ENCODE results near the gene RNU7-1. TPM values are rescaled to one million over a fixed set of nuclear protein-coding genes. Genes with fewer than 3 reads are reported as not detected.

RNU7-1 gene
- total and polyA plus RNA-seq, 10 of the 15 experiments (the other 5 are each of a cell fraction or from before 2014, with no cell fraction given), result not detected

DNA sequence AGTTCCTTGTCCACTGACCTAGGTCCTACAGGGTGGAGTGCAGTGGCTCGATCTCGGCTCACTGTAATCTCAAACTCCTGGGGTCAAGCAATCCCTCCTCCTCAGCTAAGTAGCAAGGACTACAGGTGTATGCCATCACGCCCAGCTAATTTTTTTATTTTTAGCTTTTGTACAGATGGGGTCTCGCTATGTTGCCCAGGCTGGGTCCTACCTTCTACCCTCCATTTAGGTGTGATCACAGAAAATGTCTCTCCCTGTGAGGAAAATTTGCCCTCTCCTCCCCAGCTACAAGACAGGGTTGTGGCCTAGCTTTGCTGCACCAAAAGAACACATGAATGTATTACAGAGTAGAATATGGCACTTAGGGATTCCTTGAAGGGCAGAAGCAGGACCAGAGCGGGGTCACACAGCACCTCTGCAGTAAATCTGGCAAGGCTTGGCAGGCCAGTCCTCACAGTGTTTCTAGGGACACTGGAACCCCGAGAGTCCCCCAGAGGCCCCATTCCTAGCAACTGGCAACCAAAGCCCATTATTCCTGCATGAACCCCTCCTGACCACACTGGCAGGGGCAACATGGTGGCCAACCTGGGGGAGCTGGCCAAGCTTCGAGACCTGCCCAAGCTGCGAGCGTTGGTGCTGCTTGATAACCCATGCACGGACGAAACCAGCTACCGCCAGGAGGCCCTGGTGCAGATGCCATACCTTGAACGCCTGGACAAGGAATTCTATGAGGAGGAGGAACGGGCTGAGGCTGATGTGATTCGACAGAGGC lies 31.3 kb upstream of the RNU7-1 start:
- Histone ChIP-seq H3K79me2 (ENCODE audit: control insufficient read depth, insufficient read depth, low read length) (peaks cover 23% of the 10 kb centered on the region), H3K4me1 (ENCODE audit: control insufficient read depth, insufficient read depth, low read length) (peaks cover 7% of the 10 kb centered on the region; the same call in 1 of the 2 replicates), H3K4me2 (ENCODE audit: control insufficient read depth, insufficient read depth) (no peak overlapping the region), H4K20me1 (ENCODE audit: control insufficient read depth, insufficient read depth) (no peaks in the 10 kb centered on the region), H2AFZ (ENCODE audit: control insufficient read depth, low read depth, low read length) (no peak overlapping the region), H3K36me3 (ENCODE audit: control insufficient read depth in 2 of 2, insufficient read depth in 2 of 2, low read length in 1 of 2) (peaks cover 2 to 6% of the 10 kb centered on the region in 2 experiments; a peak in 2 of 4 replicates), H3K9me3 (replicated peaks; ENCODE audit: control insufficient read depth, insufficient read depth, low read length) (no peaks in the 10 kb centered on the region), H3K9ac (ENCODE audit: control insufficient read depth, insufficient read depth, low read length) (no peak overlapping the region), H3K27me3 (replicated peaks in 1 of 2; ENCODE audit: control insufficient read depth in 2 of 2, insufficient read depth in 2 of 2, low read length in 1 of 2) (no peaks in the 10 kb centered on the region), H3K27ac (ENCODE audit: control insufficient read depth, insufficient read depth) (no peak overlapping the region), H3K4me3 (no peak overlapping the region)
- no peak for FAIRE-seq
- no peak for ATAC-seq
- BruUV-seq (replicated peaks), result no TSS peak
- ChIA-PET CTCF (interaction anchor here (0.6 to 4.6 kb wide), 8 partner anchors 10 to 197 kb away, joined by 3 to 20 read pairs (median 5); partner anchors contain the start of genes C1RL and SPSB2), POLR2A (interaction anchor here (0.7 to 3.0 kb wide), 7 partner anchors 10 to 63 kb away, joined by 3 to 14 read pairs (median 4); partner anchors contain the start of gene SPSB2), SMC1A (ENCODE audit: uncharacterized antibody, unreplicated experiment) (interaction anchor here (0.7 to 3.1 kb wide), 3 partner anchors 10 to 21 kb away, joined by 3 to 16 read pairs (median 3); no protein-coding TSS in a partner anchor), RAD21 (ENCODE audit: unreplicated experiment) (interaction anchor here (1.9 kb wide), 1 partner anchor 21 kb away, joined by 7 read pairs; no protein-coding TSS in a partner anchor)
- intact Hi-C loops (cut with micrococcal nuclease; ENCODE audit: unreplicated experiment) (no loop called here), in situ Hi-C loops (cut with MboI) (no loop called here)
- WGBS (ENCODE audit: insufficient coverage, insufficient replicate concordance, low lambda C conversion rate, missing lambda C conversion rate), result 92% methylated on average over 15 of the region's 15 CpGs
- no peak for DNase-seq (ENCODE audit: low read depth, low spot score)
- TF ChIP-seq NFIC (IDR thresholded peaks at IDR 0.05; ENCODE audit: low read depth, low read length) (no peak), RUNX3 (IDR thresholded peaks at IDR 0.05; ENCODE audit: low read length) (no peak), CBX5 (IDR thresholded peaks at IDR 0.05; ENCODE audit: low read depth) (no peak), MYC (IDR thresholded peaks at IDR 0.05; ENCODE audit: insufficient read depth, insufficient read length, insufficient replicate concordance, low read length, severe bottlenecking) (no peak), FOS (IDR thresholded peaks at IDR 0.05; ENCODE audit: borderline replicate concordance, extremely low read depth, insufficient read length) (no peak), IKZF1 (conservative IDR thresholded peaks at IDR 0.05) (no peak), MEF2A (IDR thresholded peaks at IDR 0.05; ENCODE audit: insufficient read depth, low read depth, low read length) (no peak), KAT2A (conservative IDR thresholded peaks at IDR 0.05; ENCODE audit: control insufficient read depth, low read depth, low read length) (no peak)
- TF ChIP-seq, protein P1, sequence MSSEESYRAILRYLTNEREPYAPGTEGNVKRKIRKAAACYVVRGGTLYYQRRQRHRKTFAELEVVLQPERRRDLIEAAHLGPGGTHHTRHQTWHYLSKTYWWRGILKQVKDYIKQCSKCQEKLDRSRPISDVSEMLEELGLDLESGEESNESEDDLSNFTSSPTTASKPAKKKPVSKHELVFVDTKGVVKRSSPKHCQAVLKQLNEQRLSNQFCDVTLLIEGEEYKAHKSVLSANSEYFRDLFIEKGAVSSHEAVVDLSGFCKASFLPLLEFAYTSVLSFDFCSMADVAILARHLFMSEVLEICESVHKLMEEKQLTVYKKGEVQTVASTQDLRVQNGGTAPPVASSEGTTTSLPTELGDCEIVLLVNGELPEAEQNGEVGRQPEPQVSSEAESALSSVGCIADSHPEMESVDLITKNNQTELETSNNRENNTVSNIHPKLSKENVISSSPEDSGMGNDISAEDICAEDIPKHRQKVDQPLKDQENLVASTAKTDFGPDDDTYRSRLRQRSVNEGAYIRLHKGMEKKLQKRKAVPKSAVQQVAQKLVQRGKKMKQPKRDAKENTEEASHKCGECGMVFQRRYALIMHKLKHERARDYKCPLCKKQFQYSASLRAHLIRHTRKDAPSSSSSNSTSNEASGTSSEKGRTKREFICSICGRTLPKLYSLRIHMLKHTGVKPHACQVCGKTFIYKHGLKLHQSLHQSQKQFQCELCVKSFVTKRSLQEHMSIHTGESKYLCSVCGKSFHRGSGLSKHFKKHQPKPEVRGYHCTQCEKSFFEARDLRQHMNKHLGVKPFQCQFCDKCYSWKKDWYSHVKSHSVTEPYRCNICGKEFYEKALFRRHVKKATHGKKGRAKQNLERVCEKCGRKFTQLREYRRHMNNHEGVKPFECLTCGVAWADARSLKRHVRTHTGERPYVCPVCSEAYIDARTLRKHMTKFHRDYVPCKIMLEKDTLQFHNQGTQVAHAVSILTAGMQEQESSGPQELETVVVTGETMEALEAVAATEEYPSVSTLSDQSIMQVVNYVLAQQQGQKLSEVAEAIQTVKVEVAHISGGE (CRISPR knock-in tag; IDR thresholded peaks at IDR 0.05), result no peak
- TF ChIP-seq, protein P2, sequence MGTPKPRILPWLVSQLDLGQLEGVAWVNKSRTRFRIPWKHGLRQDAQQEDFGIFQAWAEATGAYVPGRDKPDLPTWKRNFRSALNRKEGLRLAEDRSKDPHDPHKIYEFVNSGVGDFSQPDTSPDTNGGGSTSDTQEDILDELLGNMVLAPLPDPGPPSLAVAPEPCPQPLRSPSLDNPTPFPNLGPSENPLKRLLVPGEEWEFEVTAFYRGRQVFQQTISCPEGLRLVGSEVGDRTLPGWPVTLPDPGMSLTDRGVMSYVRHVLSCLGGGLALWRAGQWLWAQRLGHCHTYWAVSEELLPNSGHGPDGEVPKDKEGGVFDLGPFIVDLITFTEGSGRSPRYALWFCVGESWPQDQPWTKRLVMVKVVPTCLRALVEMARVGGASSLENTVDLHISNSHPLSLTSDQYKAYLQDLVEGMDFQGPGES (IDR thresholded peaks at IDR 0.05), result no peak
- TF ChIP-seq, protein P3, sequence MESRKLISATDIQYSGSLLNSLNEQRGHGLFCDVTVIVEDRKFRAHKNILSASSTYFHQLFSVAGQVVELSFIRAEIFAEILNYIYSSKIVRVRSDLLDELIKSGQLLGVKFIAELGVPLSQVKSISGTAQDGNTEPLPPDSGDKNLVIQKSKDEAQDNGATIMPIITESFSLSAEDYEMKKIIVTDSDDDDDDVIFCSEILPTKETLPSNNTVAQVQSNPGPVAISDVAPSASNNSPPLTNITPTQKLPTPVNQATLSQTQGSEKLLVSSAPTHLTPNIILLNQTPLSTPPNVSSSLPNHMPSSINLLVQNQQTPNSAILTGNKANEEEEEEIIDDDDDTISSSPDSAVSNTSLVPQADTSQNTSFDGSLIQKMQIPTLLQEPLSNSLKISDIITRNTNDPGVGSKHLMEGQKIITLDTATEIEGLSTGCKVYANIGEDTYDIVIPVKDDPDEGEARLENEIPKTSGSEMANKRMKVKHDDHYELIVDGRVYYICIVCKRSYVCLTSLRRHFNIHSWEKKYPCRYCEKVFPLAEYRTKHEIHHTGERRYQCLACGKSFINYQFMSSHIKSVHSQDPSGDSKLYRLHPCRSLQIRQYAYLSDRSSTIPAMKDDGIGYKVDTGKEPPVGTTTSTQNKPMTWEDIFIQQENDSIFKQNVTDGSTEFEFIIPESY (IDR thresholded peaks at IDR 0.05), result no peak

Data from GM12878 (cell line).